Right renal pelvis (tissue), 4 donors: ENCODE data around the gene TLL2. TPM values are rescaled to one million over a fixed set of nuclear protein-coding genes. Genes with fewer than 3 reads are reported as not detected.

ENCODE experiments used
- DNase-seq, 4 donors: peaks; one replicate each; pipeline ENCODE4 v3.0.0-alpha.2; 2013; ENCODE audit warnings: low read depth in 4 of 4, low spot score in 3 of 4, missing footprints in 1 of 4
- polyA plus RNA-seq, 4 donors: library from polyadenylated mRNA; unstranded; fragments of 120-200 nt; gene quantifications; one replicate each; pipeline ENCODE4 v1.2.1, GENCODE V29; 2013; ENCODE audit not compliant: insufficient read length in 4 of 4

Gene TLL2
- polyA plus RNA-seq, 4 donors, result 0.60 to 0.97 (median 0.81) TPM

- DNase-seq, result no peak
These were observed 175.3 kb downstream of the TLL2 start for GRCh38 chr10:96338279-96338925.

DNA sequence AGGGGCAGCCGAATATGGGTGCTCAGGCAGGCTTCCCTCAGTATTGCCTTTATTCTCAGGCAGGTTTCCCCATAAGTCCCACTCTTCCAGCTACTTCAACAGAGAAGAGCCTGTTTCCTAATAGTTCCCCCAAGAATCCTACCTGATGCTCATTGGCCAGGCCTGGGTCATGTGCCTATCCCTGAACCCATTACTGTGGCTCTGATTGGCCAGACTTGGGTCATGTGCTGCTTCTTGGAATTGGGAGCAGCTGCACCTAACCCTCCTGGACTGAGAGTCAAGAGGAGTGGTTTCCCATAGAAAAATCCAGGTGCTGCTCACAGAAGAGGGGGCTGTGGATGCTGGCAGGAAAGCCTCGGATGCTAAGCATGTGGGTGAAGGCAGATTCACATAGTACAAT is 176.6 kb downstream of the TLL2 start:
- DNase-seq, result no peak

- peak; percentile 12 to 30 (median 20) for DNase-seq
These were observed 178.9 kb downstream of the TLL2 start for GRCh38 chr10:96334616-96335526.

DNA sequence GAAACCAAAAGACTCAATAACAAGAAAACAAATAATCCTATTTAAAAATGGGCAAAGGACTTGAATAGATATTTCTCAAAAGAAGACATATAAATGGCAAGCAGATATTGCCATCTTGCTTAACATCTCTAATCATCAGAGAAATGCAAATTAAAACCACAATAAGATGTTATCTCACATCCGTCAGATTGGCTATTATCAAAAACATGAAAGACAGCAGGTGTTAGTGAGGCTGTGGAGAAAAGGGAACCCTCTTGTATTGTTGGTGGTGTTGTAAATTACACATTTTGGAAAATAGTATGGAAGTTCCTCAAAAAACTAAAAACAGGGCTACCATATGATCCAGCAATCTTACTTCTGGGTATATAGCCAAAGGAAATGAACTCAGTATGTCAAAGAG is 180.6 kb downstream of the TLL2 start:
- DNase-seq, result no peak

DNA sequence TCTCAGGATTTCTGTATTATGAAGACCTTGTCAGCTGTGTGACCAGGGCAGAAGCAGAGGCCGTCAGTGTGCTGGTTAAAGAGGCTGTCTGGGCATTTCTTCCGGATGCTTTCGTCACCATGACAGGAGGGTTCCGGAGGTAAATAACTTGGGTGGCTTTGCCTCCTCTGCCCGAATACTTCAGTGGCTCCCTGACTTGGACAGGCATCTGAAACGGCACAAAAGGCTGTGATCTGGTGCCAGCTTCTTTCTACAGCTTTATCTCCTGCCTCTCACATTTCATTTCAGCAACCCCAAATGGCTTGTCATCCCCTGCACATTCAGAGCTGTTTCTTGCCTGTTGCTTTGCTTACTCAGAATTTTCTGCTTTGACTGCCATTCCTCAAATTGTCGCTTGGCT is 186.3 kb downstream of the TLL2 start:
- DNase-seq, result no peak

DNA sequence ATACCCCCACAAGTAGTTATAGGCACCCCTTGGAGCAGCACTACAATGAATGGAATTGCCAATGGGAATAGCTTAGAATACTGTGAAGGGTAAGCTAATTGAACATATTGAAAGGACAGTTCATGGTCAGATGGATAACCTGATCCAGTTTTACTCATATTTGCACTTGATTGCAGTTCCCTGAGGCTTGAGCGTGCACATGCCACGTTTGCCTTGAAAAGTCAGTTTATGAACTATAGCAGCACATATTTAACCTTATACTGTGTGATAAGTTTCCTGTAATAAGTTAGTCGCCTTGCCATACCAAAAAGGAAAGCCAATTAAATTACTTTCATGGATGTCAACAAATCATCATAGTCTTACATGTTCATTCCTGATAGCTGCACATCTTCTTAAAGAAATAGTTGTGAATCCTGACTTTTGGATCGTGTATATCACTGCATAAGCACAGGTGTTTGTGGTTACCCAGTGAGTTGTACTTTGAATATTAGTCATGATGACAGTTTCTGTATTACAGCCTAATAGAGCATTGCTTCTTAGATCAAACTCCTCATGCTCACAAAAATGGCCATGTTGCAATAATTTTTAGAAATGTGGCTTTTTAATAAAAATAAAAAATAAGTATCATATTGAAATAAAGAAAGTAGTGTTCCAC is 187.9 kb downstream of the TLL2 start:
- DNase-seq, result no peak

DNA sequence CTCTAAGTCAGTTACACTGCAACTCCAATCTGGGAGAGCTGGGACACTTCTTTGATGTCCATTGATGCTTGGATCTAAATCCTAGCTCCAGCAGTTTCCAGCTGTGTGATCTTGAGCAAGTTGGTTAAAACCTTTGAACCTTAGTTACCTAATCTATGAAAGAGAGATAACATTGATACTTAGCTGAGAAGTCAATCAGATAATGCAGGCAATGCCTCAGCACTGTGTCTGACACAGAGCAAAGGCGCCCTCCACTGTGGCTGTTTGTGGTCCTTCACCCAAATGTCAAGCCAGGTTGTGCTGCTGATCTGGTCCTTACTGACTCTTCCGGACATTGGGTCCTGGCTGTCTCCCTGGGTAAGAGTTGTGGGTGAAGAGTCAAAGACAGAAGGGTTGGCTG is 189.3 kb downstream of the TLL2 start:
- no peak for DNase-seq

DNA sequence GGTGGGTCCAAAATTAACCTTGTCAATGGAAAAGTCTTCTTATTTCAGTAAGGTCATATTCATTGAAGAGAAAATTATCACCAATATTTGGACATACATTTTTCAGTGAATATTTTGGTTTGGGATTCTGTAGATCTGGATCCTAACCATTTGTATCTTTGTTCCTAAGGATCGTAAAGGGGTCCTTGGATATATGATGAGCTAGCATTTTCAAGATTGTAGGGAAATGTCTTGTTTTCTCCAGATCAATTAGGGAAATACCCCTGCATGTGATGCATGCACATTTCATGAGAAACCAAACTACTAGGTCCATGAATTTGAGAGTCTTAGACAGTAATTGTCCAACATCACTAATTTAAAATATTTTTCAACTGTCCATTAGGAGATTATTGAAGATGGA is 191.5 kb downstream of the TLL2 start:
- no peak for DNase-seq

DNA sequence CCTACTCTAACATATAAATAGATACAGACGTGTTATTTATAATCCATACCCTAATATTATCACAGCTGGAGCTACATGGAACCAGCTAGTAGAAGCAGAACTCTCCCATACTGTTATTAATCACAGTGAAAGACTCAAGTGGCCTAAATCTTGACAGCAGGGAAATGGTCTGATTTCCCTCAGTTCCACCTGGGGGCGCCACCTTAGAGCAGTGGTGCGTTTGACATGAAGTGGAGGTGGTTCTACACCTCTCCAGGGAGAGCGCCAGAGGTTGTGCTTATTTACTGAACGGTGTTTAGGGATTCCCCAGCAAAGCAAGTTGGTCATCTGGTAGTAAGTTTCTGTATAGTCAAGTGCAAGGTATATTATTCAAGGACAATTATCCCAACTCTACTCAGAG is 191.9 kb downstream of the TLL2 start:
- DNase-seq, result no peak

- no peak for DNase-seq
These were observed 193.8 kb downstream of the TLL2 start for GRCh38 chr10:96319754-96320474.

GRCh38 chr10:96317067-96317833 is 196.5 kb downstream of the TLL2 start:
- DNase-seq, result no peak

Other genes with a start within 250 kb of the TLL2 start
- gene BLNK, start 242.4 kb downstream of the TLL2 start, polyA plus RNA-seq, result 10 to 100 TPM; 30.3 to 59.3 (median 39.7) TPM
- gene DNTT, start 209.5 kb downstream of the TLL2 start, polyA plus RNA-seq, result under 1 TPM; 0.12 to 0.30 (median 0.18) TPM
- gene OPALIN, start 154.9 kb downstream of the TLL2 start, polyA plus RNA-seq, result not detected
- gene TM9SF3, start 73.1 kb upstream of the TLL2 start, polyA plus RNA-seq, result 100 to 1,000 TPM; 189 to 247 (median 241) TPM
- gene PIK3AP1, start 206.6 kb upstream of the TLL2 start, polyA plus RNA-seq, result 1 to 10 TPM; 4.3 to 5.5 (median 5.3) TPM